Stomach smooth muscle (tissue), 2 donors: ENCODE measurements around the gene SPATA7.
"Not testable (repeated sequence)": the region's sequence is repeated elsewhere in the genome, so short reads cannot be mapped to it uniquely, and the experiment has no call there.

Source experiments
- H3K27ac ChIP-seq: one replicate; pipeline ENCODE4 v1.7.0; 2013; ENCODE audit warnings: mild to moderate bottlenecking, low read length, inconsistent platforms
- H3K27me3 ChIP-seq, 2 donors: one replicate each; pipeline ENCODE4 v1.7.0; 2013; ENCODE audit warnings: low read length in 2 of 2; ENCODE audit not compliant: insufficient read depth in 2 of 2, control insufficient read depth in 1 of 2
- H3K36me3 ChIP-seq, 2 donors: one replicate each; pipeline ENCODE4 v1.7.0; 2013; ENCODE audit warnings: low read length in 2 of 2; ENCODE audit not compliant: control insufficient read depth in 2 of 2, insufficient read depth in 2 of 2
- H3K4me1 ChIP-seq: one replicate; pipeline ENCODE4 v1.7.0; 2013; ENCODE audit warnings: low read length; ENCODE audit not compliant: control insufficient read depth, insufficient read depth
- H3K4me3 ChIP-seq, 2 donors: one replicate each; pipeline ENCODE4 v1.7.0; 2013; ENCODE audit warnings: low read length in 2 of 2
- H3K9ac ChIP-seq, 2 donors: one replicate each; pipeline ENCODE4 v1.7.0; 2013; ENCODE audit warnings: low read length in 2 of 2, mild to moderate bottlenecking in 1 of 2
- H3K9me3 ChIP-seq, 2 donors: one replicate each; pipeline ENCODE4 v1.7.0; 2013; ENCODE audit warnings: low read length in 2 of 2; ENCODE audit not compliant: control insufficient read depth in 2 of 2
- donor health status: healthy.
- donor health status: Pancreatic carcinoma.

SPATA7 gene

GRCh38 chr14:88364710-88365413 lies 20.6 kb upstream of the SPATA7 start:
- Histone ChIP-seq H3K9ac (no peak overlapping the region), H3K36me3 (no peaks in the 10 kb centered on the region), H3K9me3 (no peaks in the 10 kb centered on the region), H3K27ac (no peak overlapping the region), H3K4me3 (no peak overlapping the region), H3K27me3 (no peaks in the 10 kb centered on the region), H3K4me1 (no peaks in the 10 kb centered on the region)

DNA sequence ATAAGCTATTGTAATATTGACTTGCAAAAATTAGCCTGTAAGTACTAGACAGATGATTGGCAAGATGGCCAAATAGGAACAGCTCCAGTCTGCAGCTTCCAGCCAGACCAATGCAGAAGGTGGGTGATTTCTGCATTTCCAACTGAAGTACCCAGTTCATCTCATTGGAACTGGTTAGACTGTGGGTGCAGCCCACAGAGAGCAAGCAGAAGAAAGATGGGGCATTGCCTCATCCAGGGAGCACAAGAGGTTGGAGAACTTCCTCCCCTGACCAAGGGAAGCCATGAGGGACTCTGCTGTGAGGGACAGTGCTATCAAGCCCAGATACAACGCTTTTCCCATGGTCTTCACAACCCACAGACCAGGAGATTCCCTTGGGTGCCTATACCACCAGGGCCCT lies 16.0 kb upstream of the SPATA7 start:
- no peak overlapping the region for H3K9ac ChIP-seq
- H3K27me3 ChIP-seq, result no peaks in the 10 kb centered on the region
- no peaks in the 10 kb centered on the region for H3K9me3 ChIP-seq
- H3K4me1 ChIP-seq, result no peaks in the 10 kb centered on the region
- no peaks in the 10 kb centered on the region for H3K36me3 ChIP-seq
- no peak overlapping the region for H3K4me3 ChIP-seq
- no peak overlapping the region for H3K27ac ChIP-seq

- H3K9ac ChIP-seq, result no peak overlapping the region
- no peaks in the 10 kb centered on the region for H3K27me3 ChIP-seq
These were observed 5.6 kb upstream of the SPATA7 start for GRCh38 chr14:88379706-88380343.

DNA sequence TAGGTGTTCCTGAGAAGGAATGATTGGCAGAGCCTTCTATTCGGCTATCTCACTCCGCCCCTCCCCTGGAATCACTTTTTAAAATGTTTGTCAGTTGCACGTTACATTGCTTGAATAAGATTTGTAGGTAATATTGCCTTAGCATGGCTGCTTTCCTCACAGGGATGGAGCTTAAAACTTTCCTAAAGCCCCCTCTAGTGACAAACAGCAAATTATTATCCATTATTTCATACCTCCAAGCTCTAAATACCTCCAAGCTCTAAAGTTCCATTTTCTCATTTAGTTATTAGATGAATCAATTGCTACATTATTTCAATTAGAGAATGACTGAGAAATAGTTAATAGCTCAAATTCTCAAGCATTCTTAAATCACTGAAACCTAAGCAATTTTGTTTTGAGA lies 5.1 kb upstream of the SPATA7 start:
- Histone ChIP-seq H3K36me3 (no peaks in the 10 kb centered on the region), H3K9me3 (no peaks in the 10 kb centered on the region), H3K27ac (no peak overlapping the region), H3K9ac (no peak overlapping the region), H3K4me3 (no peak overlapping the region), H3K4me1 (peaks cover 4% of the 10 kb centered on the region), H3K27me3 (no peaks in the 10 kb centered on the region)

More at GRCh38 chr14:88379706-88380343, 5.6 kb upstream of the SPATA7 start:
- Histone ChIP-seq H3K4me3 (no peak overlapping the region), H3K4me1 (peaks cover 4% of the 10 kb centered on the region), H3K36me3 (no peaks in the 10 kb centered on the region), H3K9me3 (no peaks in the 10 kb centered on the region), H3K27ac (no peak overlapping the region)

DNA sequence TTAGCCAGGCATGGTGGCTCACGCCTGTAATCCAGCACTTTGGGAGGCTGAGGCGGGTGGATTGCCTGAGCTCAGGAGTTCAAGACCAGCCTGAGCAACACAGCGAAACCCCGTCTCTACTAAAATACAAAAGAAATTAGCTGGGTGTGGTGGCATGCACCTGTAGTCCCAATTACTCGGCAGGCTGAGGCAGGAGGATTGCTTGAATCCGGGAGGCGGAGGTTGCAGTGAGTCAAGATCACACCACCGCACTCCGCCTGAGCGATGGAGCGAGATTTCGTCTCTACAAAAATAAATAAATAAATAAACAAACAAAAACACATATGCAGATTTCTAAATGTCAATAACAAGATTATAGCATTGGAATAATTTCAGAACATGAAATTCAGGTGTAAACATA lies 3.8 kb upstream of the SPATA7 start:
- not testable (repeated sequence) for H3K4me3 ChIP-seq, H3K27ac ChIP-seq, H3K9ac ChIP-seq, H3K36me3 ChIP-seq, H3K27me3 ChIP-seq, H3K9me3 ChIP-seq
- H3K4me1 ChIP-seq, result peaks cover 12% of the 10 kb centered on the region

GRCh38 chr14:88384718-88385117 lies 739 bp upstream of the SPATA7 start:
- Histone ChIP-seq H3K9ac (peak overlapping the region; percentile 91 to 92), H3K36me3 (no peaks in the 10 kb centered on the region), H3K27me3 (no peaks in the 10 kb centered on the region), H3K4me1 (peaks cover 12% of the 10 kb centered on the region), H3K27ac (peak overlapping the region; percentile 71), H3K4me3 (peak overlapping the region; percentile 98 to 99), H3K9me3 (no peaks in the 10 kb centered on the region)

GRCh38 chr14:88386256-88386794 lies 868 bp downstream of the SPATA7 start:
- Histone ChIP-seq H3K27me3 (no peaks in the 10 kb centered on the region), H3K9ac (peak overlapping the region; percentile 91 to 92), H3K27ac (peak overlapping the region; percentile 71), H3K9me3 (no peaks in the 10 kb centered on the region), H3K36me3 (no peaks in the 10 kb centered on the region), H3K4me1 (peaks cover 12% of the 10 kb centered on the region), H3K4me3 (peak overlapping the region; percentile 98 to 99)

- no peak overlapping the region for H3K4me3 ChIP-seq
- H3K9me3 ChIP-seq, result no peaks in the 10 kb centered on the region
- H3K27ac ChIP-seq, result no peak overlapping the region
- H3K27me3 ChIP-seq, result no peaks in the 10 kb centered on the region
- no peak overlapping the region for H3K9ac ChIP-seq
- peaks cover 12% of the 10 kb centered on the region for H3K4me1 ChIP-seq
- no peaks in the 10 kb centered on the region for H3K36me3 ChIP-seq
These were observed 3.4 kb downstream of the SPATA7 start for GRCh38 chr14:88388741-88389282.

- H3K9me3 ChIP-seq, result no peaks in the 10 kb centered on the region
- H3K4me1 ChIP-seq, result no peaks in the 10 kb centered on the region
- H3K27ac ChIP-seq, result no peak overlapping the region
- H3K27me3 ChIP-seq, result no peaks in the 10 kb centered on the region
- peaks cover 6 to 10% of the 10 kb centered on the region in 2 donors for H3K36me3 ChIP-seq
- no peak overlapping the region for H3K9ac ChIP-seq
- no peak overlapping the region for H3K4me3 ChIP-seq
These were observed 7.2 kb downstream of the SPATA7 start for GRCh38 chr14:88392609-88393008.

DNA sequence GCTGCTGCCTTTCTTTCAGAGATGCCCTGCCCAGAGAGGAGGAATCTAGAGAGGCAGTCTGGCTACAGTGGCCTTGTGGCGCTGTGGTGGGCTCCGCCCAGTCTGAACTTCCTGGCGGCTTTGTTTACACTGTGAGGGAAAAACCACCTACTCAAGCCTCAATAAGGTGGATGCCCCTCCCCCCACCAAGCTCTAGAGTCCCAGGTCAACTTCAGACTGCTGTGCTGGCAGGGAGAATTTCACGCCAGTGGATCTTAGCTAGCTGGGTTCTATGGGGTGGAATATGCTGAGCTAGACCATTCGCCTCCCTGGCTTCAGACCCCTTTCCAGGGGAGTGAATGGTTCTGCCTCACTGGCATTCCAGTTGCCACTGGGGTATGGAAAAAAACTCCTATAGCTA lies 25.6 kb downstream of the SPATA7 start:
- H3K36me3 ChIP-seq, result peaks cover 5 to 8% of the 10 kb centered on the region in 2 donors
- H3K9ac ChIP-seq, result no peak overlapping the region
- no peaks in the 10 kb centered on the region for H3K27me3 ChIP-seq
- no peak overlapping the region for H3K27ac ChIP-seq
- no peak overlapping the region for H3K4me3 ChIP-seq
- H3K9me3 ChIP-seq, result peaks cover 3 to 5% of the 10 kb centered on the region in 2 donors
- no peaks in the 10 kb centered on the region for H3K4me1 ChIP-seq

GRCh38 chr14:88417594-88417993 lies 32.1 kb downstream of the SPATA7 start:
- Histone ChIP-seq H3K9ac (no peak overlapping the region), H3K36me3 (peaks cover 9 to 19% of the 10 kb centered on the region in 2 donors), H3K27ac (no peak overlapping the region), H3K4me1 (no peaks in the 10 kb centered on the region), H3K27me3 (no peaks in the 10 kb centered on the region), H3K4me3 (no peak overlapping the region), H3K9me3 (peaks cover 5 to 10% of the 10 kb centered on the region in 2 donors)
